Activated naive CD4-positive, alpha-beta T cell (primary cell): ENCODE results near the gene PCDHA9.
"Not testable (repeated sequence)": the region's sequence is repeated elsewhere in the genome, so short reads cannot be mapped to it uniquely, and the experiment has no call there.

ENCODE experiments used
- DNase-seq, 4 experiments: peaks; one replicate each; lab custom pipeline; 2025; lab: John Stamatoyannopoulos, UW

The PCDHA9 gene

GRCh38 chr5:140834439-140835008 lies 13.7 kb upstream of the PCDHA9 start:
- not testable (repeated sequence) for DNase-seq

DNA sequence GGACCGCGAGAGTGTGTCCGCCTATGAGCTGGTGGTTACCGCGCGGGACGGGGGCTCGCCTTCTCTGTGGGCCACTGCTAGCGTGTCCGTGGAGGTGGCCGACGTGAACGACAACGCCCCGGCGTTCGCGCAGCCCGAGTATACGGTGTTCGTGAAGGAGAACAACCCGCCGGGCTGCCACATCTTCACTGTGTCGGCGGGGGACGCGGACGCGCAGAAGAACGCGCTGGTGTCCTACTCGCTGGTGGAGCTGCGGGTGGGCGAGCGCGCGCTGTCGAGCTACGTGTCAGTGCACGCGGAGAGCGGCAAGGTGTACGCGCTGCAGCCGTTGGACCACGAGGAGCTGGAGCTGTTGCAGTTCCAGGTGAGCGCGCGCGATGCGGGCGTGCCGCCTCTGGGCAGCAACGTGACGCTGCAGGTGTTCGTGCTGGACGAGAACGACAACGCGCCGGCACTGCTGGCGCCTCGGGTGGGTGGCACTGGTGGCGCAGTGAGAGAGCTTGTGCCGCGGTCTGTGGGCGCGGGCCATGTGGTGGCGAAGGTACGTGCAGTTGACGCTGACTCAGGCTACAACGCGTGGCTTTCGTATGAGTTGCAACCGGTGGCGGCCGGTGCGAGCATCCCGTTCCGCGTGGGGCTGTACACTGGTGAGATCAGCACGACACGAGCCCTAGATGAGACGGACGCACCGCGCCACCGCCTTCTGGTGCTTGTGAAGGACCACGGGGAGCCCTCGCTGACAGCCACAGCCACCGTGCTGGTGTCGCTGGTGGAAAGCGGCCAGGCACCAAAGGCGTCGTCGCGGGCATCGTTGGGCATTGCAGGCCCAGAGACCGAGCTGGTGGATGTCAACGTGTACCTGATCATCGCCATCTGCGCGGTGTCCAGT lies 12.3 kb upstream of the PCDHA9 start:
- DNase-seq = no peak

DNA sequence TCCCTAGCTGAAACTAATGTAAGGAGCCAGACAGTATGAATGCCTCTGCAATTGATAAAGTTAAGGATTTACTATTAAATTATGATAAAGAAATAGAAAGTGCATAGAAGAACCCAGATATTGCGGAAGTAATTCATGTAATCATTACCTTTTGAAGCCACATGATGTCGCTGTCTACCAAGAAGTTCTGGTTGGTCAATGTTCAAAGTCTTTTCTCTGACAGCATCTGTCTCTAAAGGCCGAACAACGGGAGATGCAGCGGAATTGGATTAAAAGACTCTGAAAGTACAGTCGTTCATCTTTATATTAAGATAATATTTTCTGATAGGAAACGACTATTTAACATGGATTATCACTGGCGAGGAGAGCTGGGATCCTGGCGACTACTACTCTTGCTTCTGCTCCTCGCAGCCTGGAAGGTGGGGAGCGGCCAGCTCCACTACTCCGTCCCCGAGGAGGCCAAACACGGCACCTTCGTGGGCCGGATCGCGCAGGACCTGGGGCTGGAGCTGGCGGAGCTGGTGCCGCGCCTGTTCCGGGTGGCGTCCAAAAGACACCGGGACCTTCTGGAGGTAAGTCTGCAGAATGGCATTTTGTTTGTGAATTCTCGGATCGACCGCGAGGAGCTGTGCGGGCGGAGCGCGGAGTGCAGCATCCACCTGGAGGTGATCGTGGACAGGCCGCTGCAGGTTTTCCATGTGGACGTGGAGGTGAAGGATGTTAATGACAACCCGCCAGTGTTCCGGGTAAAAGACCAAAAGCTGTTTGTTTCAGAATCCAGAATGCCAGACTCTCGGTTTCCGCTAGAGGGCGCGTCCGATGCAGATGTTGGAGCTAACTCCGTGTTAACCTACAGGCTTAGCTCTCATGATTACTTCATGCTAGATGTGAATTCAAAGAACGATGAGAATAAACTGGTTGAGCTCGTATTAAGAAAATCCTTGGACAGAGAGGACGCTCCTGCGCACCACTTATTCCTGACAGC lies 6.9 kb upstream of the PCDHA9 start, which contains the start of gene PCDHA8:
TSS of gene PCDHA8 (plus strand) at position 210 of the 985 bp plus-strand sequence. CDS start at position 345, 135 bp downstream.
- no peak for DNase-seq

DNA sequence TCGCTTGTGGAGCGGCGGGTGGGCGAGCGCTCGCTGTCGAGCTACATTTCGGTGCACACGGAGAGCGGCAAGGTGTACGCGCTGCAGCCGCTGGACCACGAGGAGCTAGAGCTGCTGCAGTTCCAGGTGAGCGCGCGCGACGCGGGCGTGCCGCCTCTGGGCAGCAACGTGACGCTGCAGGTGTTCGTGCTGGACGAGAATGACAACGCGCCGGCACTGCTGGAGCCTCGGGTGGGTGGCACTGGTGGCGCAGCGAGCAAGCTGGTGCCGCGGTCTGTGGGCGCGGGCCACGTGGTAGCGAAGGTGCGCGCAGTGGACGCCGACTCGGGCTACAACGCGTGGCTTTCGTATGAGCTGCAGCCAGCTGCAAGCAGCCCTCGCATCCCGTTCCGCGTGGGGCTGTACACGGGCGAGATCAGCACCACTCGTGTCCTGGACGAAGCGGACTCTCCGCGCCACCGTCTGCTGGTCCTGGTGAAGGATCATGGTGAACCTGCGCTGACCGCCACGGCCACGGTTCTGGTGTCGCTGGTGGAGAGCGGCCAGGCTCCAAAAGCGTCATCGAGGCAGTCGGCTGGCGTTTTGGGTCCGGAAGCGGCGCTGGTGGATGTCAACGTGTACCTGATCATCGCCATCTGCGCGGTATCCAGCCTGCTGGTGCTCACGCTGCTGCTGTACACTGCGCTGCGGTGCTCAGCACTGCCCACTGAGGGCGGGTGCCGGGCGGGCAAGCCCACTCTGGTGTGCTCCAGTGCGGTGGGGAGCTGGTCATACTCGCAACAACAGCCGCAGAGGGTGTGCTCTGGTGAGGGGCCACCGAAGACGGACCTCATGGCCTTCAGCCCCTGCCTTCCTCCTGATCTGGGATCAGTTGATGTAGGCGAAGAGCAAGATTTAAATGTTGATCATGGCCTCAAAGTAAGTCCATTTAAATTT lies 5.1 kb upstream of the PCDHA9 start:
- no peak for DNase-seq

DNA sequence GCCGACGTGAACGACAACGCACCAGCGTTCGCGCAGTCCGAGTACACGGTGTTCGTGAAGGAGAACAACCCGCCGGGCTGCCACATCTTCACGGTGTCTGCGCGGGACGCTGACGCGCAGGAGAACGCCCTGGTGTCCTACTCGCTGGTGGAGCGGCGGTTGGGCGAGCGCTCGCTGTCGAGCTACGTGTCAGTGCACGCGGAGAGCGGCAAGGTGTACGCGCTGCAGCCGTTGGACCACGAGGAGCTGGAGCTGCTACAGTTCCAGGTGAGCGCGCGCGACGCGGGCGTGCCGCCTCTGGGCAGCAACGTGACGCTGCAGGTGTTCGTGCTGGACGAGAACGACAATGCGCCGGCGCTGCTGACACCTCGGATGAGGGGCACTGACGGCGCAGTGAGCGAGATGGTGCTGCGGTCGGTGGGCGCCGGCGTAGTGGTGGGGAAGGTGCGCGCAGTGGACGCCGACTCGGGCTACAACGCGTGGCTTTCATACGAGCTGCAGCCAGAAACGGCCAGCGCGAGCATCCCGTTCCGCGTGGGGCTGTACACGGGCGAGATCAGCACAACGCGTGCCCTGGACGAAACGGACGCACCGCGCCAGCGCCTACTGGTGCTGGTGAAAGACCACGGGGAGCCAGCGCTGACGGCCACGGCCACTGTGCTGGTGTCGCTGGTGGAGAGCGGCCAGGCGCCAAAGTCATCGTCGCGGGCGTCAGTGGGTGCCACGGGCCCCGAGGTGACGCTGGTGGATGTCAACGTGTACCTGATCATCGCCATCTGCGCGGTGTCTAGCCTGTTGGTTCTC lies 1.9 kb downstream of the PCDHA9 start:
- DNase-seq = not testable (repeated sequence)

DNA sequence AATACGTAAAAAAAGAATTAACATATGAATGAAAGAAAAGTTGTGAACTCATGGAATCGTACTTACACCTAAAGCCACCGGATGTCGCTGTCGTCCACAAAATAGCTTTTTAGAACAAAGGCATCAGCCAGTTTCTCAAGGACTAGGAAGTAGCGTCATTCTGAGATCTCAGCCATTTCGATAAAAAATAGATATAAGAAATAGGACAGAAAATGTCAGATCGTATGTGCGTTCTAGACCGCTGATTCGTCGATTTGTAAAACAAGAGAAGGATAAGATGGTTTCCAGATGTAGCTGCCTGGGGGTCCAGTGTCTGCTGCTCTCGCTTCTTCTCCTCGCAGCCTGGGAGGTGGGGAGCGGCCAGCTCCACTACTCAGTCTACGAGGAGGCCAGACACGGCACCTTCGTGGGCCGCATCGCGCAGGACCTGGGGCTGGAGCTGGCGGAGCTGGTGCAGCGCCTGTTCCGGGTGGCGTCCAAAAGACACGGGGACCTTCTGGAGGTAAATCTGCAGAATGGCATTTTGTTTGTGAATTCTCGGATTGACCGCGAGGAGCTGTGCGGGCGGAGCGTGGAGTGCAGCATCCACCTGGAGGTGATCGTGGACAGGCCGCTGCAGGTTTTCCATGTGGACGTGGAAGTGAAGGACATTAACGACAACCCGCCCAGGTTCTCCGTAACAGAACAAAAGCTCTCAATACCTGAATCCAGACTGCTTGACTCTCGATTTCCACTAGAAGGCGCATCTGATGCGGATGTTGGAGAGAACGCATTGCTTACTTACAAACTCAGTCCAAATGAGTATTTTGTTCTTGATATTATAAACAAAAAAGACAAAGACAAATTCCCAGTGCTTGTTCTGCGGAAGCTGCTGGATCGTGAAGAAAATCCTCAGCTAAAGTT lies 7.8 kb downstream of the PCDHA9 start, which contains the start of gene PCDHA10:
TSS of gene PCDHA10 (plus strand) at position 126 of the 903 bp plus-strand sequence. CDS start at position 278, 152 bp downstream.
- no peak for DNase-seq

GRCh38 chr5:140857177-140857986 lies 9.2 kb downstream of the PCDHA9 start:
- DNase-seq = no peak

DNA sequence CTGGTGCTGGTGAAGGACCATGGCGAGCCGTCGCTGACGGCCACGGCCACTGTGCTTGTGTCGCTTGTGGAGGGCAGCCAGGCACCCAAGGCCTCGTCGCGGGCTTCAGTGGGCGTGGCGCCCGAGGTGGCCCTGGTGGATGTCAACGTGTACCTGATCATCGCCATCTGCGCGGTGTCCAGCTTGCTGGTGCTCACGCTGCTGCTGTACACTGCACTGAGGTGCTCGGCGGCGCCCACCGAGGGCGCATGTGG lies 9.7 kb downstream of the PCDHA9 start:
- no peak for DNase-seq

GRCh38 chr5:140862441-140863295 lies 14.5 kb downstream of the PCDHA9 start:
- DNase-seq = no peak

GRCh38 chr5:140868721-140869554 lies 20.8 kb downstream of the PCDHA9 start, which contains the start of gene PCDHA11:
TSS of gene PCDHA11 (plus strand) at chr5:140868957. CDS start at chr5:140869104, 147 bp downstream.
- no peak for DNase-seq

DNA sequence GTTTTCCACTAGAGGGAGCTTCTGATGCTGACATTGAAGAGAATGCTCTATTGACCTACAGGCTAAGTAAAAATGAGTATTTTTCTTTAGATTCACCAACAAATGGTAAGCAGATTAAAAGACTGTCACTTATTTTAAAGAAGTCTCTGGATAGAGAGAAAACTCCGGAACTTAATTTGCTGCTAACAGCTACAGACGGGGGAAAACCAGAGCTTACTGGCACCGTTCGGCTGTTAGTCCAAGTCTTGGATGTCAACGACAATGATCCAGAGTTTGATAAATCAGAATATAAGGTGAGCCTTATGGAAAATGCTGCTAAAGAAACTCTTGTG lies 21.3 kb downstream of the PCDHA9 start:
- DNase-seq = no peak

GRCh38 chr5:140870221-140871201 lies 22.3 kb downstream of the PCDHA9 start:
- no peak for DNase-seq

DNA sequence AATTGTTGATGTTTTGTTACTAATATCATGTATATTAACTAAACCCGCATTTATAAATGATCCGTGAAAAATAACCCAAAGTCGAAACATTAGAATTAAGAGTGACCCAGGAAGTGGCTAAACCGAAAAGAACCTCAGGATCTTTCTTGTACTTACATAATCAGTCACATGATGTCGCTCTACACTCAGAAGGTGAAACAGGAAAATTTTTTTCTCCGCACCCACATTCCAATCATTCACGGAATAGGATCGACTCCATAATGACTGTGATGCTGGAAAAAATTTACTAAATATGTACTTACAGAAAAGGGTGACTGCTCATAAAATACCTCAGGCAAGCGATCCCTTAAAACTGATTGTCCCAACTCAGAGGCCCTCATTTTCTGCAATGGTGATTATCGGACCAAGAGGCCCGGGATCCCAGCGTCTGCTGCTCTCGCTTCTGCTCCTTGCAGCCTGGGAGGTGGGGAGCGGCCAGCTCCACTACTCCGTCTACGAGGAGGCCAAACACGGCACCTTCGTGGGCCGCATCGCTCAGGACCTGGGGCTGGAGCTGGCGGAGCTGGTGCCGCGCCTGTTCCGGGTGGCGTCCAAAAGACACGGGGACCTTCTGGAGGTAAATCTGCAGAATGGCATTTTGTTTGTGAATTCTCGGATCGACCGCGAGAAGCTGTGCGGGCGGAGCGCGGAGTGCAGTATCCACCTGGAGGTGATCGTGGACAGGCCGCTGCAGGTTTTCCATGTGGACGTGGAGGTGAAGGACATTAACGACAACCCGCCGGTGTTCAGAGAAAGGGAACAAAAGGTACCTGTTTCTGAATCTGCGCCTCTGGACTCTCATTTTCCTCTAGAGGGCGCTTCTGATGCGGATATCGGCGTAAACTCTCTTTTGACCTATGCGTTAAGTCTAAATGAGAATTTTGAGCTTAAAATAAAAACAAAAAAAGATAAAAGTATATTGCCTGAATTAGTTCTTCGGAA lies 27.2 kb downstream of the PCDHA9 start, which contains the start of gene PCDHA12:
TSS of gene PCDHA12 (plus strand) at position 224 of the 981 bp plus-strand sequence. CDS start at position 389, 165 bp downstream.
- no peak for DNase-seq
